Neural cell (in vitro differentiated cells): Measurements from ENCODE around the gene PKIB.

Experiments used
- CTCF ChIP-seq: fragments of 450-650 bp; IDR thresholded peaks from 2 replicates; pipeline ENCODE4 v1.5.1; 2014; ENCODE audit warnings: antibody characterized with exemption, mild to moderate bottlenecking, moderate library complexity; ENCODE audit not compliant: poor library complexity, severe bottlenecking
- EP300 ChIP-seq: fragments of 450-650 bp; conservative IDR thresholded peaks from 2 replicates; pipeline ENCODE4 v1.6.1; 2014; ENCODE audit warnings: antibody characterized with exemption, mild to moderate bottlenecking, moderate library complexity; ENCODE audit not compliant: poor library complexity, severe bottlenecking
- RAD21 ChIP-seq: fragments of 450-650 bp; conservative IDR thresholded peaks from 2 replicates; pipeline ENCODE4 v1.6.1; 2014; ENCODE audit warnings: antibody characterized with exemption, mild to moderate bottlenecking, moderate library complexity
- SMC3 ChIP-seq: fragments of 450-650 bp; conservative IDR thresholded peaks from 2 replicates; pipeline ENCODE4 v1.6.1; 2014; ENCODE audit warnings: antibody characterized with exemption, mild to moderate bottlenecking, moderate library complexity; ENCODE audit not compliant: poor library complexity
- TAF1 ChIP-seq: IDR thresholded peaks from 2 replicates; pipeline ENCODE4 v1.6.1; 2012; ENCODE audit warnings: low read depth

GRCh38 chr6:122697458-122697857 is 87.3 kb downstream of the PKIB start:
- TF ChIP-seq CTCF (no peak), EP300 (no peak), RAD21 (no peak), SMC3 (no peak), TAF1 (no peak)
